ENCODE results near the gene ACSL1.

The ACSL1 gene

GRCh38 chr4:184805462-184806228, 20.1 kb downstream of the ACSL1 start:
- H3K27ac ChIP-seq = peak overlapping the region; percentile 61
- no peak for DNase-seq (ENCODE audit: low spot score)
- ChIA-PET POLR2A (ENCODE audit: low non-redundant PET) (no interaction called here), CTCF (interaction anchor here (0.6 kb wide), 2 partner anchors 205 to 361 kb away, joined by 3 to 5 read pairs; no protein-coding TSS in a partner anchor)
- no peak for TF ChIP-seq CTCF (conservative IDR thresholded peaks at IDR 0.05; ENCODE audit: low read depth)

GRCh38 chr4:184804621-184805020, 21.1 kb downstream of the ACSL1 start:
- no peak for TF ChIP-seq CTCF (conservative IDR thresholded peaks at IDR 0.05; ENCODE audit: low read depth)
- ChIA-PET CTCF (interaction anchor here (0.7 kb wide), 1 partner anchor 18 kb away, joined by 6 read pairs; no protein-coding TSS in a partner anchor), POLR2A (ENCODE audit: low non-redundant PET) (no interaction called here)
- no peak overlapping the region for H3K27ac ChIP-seq
- no peak for DNase-seq (ENCODE audit: low spot score)

GRCh38 chr4:184803874-184804273, 21.9 kb downstream of the ACSL1 start:
- no peak overlapping the region for H3K27ac ChIP-seq
- CTCF ChIA-PET = no interaction called here
- DNase-seq (ENCODE audit: low spot score) = no peak
- no peak for TF ChIP-seq CTCF (conservative IDR thresholded peaks at IDR 0.05; ENCODE audit: low read depth)
- POLR2A ChIA-PET (ENCODE audit: low non-redundant PET) = no interaction called here

- POLR2A ChIA-PET (ENCODE audit: low non-redundant PET) = no interaction called here
- TF ChIP-seq CTCF (conservative IDR thresholded peaks at IDR 0.05; ENCODE audit: low read depth) = no peak
- no peak overlapping the region for H3K27ac ChIP-seq
- DNase-seq (ENCODE audit: low spot score) = no peak
- CTCF ChIA-PET = no interaction called here
Observed at GRCh38 chr4:184803133-184803532, 22.6 kb downstream of the ACSL1 start.

GRCh38 chr4:184802697-184803015, 23.1 kb downstream of the ACSL1 start:
- CTCF ChIA-PET = no interaction called here
- no peak for TF ChIP-seq CTCF (conservative IDR thresholded peaks at IDR 0.05; ENCODE audit: low read depth)
- H3K27ac ChIP-seq = peak overlapping the region; percentile 75
- POLR2A ChIA-PET (ENCODE audit: low non-redundant PET) = no interaction called here
- DNase-seq (ENCODE audit: low spot score) = no peak

- ChIA-PET POLR2A (ENCODE audit: low non-redundant PET) (no interaction called here), CTCF (no interaction called here)
- H3K27ac ChIP-seq = peak overlapping the region; percentile 75
- no peak for TF ChIP-seq CTCF (conservative IDR thresholded peaks at IDR 0.05; ENCODE audit: low read depth)
- DNase-seq (ENCODE audit: low spot score) = peak; percentile 86
Observed at GRCh38 chr4:184801781-184802696, 23.7 kb downstream of the ACSL1 start.
